HG02885 (cell line): ENCODE measurements around the gene ADAMTS2.
"Not testable (repeated sequence)": the region's sequence is repeated elsewhere in the genome, so short reads cannot be mapped to it uniquely, and the experiment has no call there.

Experiments
- ATAC-seq: cut with Tn5 transposase; IDR thresholded peaks from one replicate; pipeline ENCODE4 v1.9.1; 2021; ENCODE audit warnings: mild to moderate bottlenecking; ENCODE audit not compliant: unreplicated experiment, poor library complexity

ADAMTS2 gene

DNA sequence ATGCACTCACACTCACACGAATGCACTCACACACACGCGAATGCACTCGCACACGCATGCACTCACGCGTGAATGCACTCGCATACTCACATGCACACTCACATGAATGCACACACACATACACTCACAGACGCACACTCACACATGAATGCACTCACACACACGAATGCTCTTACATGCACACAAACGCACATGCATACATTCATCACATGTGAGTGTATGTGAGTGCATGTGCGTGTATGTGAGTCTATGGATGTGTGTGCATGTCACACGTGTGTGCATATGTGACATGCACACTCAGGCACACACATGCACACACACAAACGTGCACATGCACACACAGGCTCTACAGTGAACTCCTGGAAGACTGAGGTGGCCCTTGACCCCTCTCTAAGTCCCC is 121.7 kb downstream of the ADAMTS2 start:
- no peak for ATAC-seq

DNA sequence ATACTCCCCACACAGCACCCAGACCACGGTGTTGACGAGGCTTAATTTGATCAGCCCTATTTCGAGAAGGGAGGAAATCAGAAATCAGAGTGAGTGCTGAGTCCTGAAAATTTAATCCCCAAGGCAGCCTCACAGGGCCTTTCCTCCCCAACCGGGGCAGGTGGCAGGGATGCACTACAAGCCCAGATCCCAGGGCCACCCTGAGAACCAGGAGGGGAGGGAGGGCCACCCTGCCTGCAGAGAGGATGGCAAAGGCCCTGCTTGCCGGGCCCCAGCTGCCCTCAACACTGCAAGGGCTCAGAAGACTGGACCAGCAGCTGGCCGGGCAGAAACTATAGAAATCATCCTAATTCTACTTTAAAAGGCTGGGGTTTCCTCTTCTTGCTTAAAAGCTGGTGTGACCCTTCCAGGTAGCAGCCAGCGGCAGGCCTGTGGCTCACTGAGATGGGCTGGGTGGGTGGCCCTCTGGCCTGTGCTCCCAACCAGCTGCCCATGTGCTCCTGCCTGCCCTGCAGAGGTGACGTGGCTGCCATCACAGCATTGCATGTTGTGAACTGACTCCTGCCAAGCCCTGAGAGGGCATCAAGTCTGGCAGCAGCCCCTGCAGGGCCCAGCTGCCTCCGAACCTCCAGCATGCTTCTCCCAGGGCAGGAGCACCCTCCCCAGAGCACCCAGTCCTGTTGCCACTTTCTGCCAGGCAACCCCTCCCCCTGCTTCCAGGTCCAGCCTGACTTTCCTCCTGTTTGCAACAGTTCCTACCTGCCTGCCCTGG is 122.8 kb downstream of the ADAMTS2 start:
- ATAC-seq = no peak

DNA sequence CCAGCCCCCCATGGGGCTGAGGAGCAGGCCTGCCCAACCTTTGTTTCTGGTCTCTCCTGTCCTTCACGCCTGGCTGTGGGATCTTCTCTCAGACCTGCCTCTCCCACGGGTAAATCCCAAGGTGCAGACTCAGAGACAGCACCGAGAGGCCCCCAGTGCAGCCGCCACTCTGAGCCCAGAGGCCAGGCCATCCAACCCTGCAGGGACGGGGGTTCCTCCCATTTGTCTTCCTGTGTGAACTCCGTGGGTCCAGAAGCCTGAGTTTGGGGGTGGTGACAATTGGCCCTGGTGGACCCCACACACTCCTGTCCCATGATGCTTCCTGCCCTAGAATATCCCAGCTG is 123.4 kb downstream of the ADAMTS2 start:
- ATAC-seq = no peak

DNA sequence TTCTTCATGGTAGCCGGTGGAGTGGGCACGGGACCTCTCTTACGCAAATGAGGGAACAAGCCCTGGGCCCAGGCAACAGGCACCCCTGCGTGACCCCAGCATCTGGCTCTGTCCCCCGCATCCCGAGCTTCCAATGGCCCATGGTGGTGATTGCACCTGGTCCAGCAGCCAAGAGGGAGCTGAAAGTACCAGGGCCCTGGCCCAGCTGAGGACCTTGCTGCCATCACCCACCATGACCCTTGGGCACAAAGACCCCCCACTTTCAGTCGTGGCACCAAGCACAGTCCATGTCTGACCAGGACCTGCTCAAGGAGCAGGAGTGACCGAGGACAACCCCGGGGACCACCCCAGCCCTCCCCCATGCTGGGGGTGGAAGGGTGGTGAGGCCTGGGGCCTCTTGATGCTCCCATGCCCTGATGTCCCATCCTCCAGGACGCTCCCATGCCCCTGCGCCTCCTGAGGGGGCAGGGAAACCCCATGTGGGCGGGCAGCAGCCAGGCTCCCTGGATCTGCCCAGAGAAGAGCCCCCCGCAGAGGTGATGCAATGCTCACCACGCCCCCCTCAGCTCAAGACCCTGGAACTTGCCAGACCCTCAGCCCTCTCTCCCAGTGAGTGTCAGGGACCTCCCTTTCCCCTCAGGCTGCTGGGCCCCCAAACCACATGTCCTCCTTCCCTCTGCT is 123.9 kb downstream of the ADAMTS2 start:
- no peak for ATAC-seq

DNA sequence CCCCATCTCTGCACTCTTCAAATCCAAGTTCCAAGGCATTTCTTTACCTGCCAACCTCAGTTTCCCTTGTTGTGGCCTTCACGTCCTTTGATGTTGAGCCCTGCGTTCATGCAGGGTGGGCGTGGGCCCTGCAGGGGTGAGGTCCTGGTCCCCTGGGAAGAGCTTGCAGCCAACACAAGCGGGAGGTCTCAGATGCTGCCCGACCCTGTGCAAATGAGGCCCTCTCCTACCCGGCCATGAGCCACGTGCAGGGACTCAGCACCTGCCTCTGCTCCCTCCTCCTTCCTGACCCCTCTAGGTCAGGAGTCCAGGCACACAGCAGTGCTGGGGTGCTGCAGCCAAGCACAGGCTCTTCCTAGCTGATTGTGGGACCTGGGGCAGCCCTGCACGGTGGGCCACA is 124.5 kb downstream of the ADAMTS2 start:
- ATAC-seq = no peak

DNA sequence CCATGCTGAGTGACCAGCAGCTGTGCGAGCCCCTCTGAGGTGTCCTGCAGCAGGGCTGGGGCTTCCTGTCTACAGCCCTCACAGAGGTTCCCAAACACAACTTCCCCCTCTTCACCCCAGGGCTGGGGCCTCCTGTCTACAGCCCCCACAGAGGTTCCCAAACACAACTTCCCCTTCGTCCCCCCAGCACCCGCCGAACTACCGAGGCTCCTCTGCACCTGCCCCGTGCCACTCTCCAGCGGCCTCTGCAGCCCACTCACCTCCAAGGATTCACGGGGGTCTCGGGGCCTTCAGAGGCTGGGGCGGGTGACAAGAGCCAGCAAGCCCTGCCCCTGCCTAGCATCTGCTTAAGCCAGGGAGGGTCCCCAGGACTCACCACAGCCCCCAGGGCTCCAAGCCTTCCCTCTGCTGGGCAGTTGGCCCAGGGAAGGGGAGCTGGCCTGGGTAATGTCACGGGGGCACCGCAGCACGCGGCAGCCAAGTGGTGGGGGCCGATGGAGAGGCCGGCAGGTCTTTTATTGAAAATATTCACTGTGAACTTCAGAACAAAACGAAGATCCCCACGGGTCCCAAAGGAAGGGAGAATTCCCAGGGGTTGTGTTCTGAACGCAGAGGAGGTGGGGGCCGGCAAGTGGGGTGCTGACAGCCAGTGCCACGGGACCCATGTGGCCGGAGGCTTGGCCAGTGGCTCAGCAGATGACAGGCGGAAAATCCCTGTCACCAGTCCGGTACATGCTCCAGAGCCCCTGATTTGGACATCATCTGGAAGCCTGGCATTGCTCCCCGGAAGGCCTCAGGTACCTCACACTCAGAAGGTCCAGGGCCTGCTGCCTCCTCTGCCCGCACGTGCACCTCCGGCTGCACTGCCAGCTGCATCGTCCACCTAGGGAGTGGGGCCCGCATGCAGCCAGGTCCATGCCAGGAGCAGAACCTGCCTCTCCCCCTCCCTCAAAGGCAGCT is 125.3 kb downstream of the ADAMTS2 start:
- no peak for ATAC-seq

DNA sequence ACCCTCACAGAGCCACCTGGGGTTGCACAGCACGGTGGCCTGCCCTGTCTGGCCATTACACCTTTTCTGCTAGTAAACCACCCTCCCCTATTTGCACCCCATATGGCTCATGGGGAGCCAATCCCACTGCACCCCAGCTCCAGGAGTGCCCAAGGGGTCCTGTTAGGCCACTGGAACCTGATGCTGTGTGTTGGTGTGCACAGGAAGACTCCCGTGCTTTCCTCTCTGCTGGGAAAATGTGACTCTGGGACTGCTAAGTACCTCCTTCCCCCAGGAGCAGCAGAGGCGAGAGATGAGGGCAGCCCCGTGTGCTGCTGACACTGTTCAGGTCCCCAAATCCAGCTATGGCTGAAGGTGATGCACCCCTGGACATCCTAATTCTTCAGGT is 126.3 kb downstream of the ADAMTS2 start:
- ATAC-seq = no peak

DNA sequence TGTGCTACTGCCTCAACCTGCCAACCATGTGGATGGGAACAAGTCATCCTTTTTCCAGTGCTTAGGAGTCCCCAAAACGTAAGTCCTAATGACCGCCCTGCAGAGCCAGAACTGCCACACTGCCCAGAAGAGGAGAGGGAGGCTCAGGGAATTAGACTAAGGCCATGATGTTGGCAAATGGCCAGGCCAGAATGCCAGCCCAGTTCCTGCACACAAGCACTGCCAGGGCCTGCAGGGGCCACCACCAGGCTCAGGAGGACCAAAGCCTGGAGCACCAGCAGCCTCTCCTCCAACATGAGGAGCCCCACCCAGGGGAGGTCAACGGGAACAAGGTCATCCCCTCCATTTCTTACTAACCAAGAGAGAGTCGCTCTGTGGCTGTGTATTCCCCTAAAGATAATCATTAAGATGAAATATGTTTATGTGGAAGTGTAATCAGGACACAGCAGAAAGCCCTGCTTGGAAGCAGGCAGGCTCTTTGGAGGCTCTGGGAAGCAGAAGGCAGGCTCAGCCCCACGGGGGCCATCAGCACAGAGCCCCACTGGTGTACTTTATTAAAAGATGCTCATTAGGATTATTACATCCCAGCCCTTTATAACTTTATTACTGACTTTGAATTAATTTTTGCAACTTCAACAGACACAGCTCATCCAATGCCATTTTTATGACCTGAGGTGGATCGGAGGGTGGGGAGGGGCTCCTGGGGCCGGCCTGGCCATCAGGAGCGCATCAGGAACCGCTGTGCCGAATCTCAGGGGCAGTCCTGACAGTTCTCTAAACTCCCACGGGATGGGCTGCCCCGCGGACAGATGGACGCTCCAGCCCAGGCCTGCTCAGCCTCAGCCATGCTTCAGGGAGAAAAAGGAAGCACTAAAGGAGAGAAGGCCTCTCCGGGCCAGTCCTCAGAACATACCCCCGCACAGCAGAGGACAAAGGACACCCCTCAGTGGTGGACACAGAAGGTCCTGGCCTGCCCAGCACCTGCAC is 127.0 kb downstream of the ADAMTS2 start:
- ATAC-seq = no peak

DNA sequence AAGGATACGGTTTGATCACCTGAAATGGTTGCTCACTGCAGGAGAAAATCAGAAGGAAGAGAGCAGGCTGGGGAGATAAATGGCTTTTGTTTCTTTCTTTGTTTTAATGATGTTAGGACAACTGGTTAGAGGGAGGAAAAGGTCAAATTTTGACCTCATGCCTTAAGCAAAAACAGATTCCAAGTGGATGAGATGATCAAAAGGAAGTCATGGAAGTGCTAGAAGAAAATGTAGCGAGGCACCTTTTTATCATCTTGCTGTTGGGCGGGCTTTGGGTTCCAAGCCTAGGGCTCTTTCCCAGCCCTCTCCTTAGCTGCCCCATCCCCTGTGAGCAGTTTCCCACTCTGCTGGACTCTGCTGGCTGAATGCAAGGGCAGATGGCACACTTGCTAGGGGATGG is 127.9 kb downstream of the ADAMTS2 start:
- no peak for ATAC-seq

DNA sequence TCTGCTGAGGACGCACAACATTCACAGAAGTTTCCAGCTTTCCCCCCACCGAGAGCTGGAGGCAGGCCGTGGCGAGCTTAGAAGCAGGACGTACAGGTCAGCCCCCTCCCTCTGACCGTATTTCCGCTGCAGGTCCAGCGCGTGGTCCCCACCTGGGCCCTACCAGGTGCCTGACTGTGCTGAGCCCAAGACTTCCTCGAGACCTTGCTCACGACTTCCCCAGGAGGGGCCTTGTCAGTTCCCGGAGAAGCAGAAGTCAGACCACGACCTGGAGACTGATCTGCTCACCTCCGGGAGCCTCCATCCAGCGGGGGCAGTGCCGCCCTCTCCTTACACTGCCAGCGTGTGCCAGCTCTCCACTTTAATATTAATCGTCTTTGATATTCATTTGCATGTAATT is 128.9 kb downstream of the ADAMTS2 start:
- ATAC-seq = not testable (repeated sequence)

DNA sequence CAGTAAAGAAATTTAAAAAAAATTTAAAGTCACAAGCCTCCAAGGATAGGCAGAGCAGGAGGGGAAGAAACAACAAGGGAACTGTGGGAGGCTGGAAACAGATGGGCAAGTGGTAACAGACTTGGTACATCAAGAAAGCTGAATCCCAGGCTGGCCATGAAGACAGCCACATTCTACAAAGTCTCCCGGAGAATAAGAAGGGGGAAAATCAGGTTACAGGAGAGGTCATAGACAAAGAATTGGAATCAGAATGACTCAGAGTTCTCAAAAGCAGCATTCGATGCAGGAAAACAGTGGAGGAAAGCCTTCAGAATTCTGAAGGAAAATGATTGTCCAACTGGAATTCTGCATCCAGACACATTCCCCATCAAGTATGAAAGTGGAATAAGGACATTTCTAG is 129.7 kb downstream of the ADAMTS2 start:
- ATAC-seq = no peak

DNA sequence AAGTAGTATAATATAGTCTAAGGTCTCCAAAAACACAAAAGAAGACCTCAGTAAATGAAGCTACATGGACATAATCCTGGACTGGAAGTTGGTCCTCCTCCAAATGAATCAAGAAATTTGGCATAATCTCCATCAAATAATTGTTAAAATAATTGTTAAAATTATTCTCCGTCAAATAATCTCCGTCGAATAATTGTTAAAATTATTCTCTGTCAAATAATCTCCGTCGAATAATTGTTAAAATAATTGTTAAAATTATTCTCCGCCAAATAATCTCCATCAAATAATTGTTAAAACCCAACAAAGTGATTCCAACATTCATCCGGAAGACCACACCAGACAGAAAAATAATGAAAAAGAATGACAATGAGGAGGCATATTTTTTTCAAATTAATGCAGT is 130.6 kb downstream of the ADAMTS2 start:
- ATAC-seq = no peak

DNA sequence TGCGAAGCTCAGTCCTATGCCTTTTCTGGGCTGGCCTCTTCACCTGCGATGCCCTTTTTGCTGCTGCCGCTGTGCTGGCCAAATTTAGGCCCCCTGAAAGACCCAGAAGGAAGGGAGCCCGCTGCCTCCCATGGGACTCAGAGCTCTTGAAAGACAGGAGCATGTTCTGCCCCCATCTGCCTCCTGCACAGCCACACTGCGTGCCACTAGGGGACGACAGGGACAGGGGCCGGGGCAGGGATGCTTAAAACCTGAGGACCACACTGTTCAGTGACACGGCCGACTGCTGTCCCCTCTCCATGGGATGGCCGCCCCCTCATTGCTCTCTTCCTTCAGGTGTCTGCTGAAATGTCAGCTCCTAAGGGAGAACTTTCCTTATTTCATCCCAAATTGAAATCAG is 132.4 kb downstream of the ADAMTS2 start:
- ATAC-seq = no peak

DNA sequence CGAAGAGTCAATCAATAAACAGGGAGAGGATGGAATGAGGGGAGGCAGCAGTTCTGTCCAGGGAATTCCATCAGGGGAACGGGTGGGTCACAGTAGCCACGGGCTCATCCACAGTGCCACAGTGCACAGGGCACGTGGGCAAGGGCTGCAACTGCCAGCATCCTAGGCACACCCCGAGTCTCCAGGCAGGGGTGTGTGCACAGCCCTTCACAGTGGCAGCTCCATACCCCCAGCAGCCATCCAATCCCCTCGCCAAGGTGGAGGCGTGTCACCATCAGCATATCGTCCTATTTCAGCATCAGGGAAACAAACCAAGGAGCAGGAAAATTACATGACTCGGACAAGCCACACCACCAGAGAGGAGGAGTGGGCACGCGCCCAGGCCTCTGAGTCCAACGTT is 133.6 kb downstream of the ADAMTS2 start:
- no peak for ATAC-seq

DNA sequence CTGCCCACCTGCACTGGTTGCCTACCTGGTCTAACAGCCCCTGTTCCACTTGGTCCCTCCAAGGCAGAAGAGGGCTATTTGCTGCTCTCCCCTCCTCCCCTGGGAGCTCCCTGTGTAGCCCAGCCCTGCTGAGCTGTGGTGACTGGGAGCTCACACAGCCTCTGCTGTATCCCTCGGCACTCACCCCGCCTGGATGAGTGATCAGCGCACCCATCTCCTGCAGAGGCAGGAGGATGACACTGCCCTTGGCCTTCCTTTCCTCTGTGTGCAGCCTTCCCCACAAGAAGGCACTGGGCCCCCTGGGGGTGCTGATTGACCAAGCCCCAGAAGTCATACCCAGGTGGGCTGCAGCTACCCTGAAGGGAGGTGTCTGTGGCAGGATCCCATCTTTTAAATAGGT is 134.2 kb downstream of the ADAMTS2 start:
- no peak for ATAC-seq

DNA sequence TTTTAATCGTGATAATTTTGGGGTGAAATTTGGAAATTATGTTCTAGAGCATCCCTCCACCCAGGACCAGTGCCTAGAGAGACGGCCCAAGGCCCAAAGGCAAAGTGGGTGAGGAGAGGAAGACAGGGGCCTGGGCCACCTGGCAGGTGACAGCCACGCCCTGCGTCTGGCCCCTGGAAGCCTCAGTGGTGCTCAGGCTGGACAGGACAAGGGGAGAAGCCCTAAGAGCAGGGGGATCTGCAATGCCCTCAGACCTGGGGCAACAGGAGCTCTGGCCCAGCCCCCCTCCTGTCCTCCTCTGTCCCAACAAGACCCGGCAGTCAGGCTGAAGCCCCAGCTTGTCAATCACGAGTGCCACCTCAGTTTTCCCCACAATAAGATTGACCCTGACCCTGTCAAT is 134.8 kb downstream of the ADAMTS2 start:
- ATAC-seq = no peak

DNA sequence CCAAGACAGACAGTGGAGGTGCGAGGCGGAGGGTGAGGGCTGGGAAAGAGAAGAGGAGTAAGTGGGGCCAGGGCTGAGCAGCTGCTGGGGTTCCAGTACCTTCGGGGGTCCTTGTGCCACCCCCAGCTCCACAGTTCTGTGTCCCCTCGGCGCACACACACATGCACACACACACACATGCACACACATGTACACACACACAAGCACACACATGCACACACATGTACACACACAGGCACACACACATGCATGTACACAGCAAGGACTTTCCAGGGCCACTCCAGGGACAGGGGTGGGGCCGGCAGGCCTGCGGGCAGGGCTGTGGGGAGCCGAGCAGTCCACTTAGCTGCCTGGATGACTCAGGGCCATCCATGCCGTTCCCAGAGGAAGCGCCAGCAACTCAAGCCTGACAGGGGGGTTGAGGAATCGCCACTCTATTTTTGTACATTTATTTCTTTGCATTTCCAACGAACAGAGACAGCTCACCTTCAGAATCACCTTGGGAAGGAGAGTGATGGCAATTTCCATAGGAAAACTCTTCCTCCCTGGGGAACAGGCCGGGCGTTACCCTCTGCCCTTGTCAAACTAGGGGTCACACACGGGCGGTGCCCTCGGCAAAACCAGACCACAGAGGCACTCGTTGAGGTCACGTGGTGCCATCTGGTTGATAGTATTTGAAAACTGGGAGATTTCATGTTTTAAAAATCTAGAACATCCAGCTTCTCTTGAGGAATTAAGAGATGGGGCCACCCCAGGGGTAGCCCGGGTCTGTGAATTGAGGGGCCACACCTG is 135.7 kb downstream of the ADAMTS2 start:
- no peak for ATAC-seq

DNA sequence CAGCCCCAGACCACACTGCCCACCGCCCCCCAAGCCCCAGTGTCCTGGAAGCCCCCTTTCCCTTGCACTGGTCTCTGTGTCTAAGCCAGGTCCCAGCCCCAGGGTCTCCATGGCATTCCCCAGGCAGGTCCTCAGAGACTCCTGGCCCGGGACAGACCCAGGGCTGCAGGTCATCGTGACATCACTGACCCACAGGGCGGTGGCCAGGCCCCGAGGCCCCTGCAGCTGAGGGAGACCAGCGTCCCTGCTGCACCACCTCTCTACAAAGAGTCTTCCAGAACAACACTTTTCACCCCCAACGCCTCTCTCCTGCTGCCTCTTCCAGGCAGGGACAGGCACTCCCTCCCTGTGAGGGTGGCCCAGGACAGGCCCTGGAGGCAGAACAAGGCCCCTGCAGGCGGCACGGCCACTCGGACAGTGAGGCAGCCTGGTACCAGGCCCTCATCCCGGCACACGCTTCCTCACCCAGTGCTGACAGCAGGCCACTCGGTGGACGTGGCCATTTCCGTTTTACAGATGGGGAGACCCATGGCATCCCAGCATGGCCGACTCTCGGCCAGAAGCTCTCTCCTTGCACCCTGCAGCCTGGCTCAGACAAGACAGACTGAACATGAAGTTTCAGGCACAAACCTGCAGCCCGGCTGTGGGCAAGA is 136.4 kb downstream of the ADAMTS2 start:
- ATAC-seq = no peak
